Measurements from ENCODE around the gene C10orf90. TPM values are rescaled to one million over a fixed set of nuclear protein-coding genes. Genes with fewer than 3 reads are reported as not detected.

C10orf90 gene
- total and polyA plus RNA-seq, 4 donors, result 0.05 to 0.25 TPM; not detected in 2

GRCh38 chr10:126504063-126504760, 166.3 kb downstream of the C10orf90 start:
- no peaks in the 10 kb centered on the region for H3K36me3 ChIP-seq (ENCODE audit: control insufficient read depth in 4 of 4, insufficient read depth in 3 of 4, low read depth in 1 of 4, low read length in 3 of 4)
- no peaks in the 10 kb centered on the region for H3K27me3 ChIP-seq (ENCODE audit: control insufficient read depth in 4 of 4, insufficient read depth in 4 of 4, low read length in 3 of 4)
- no peak overlapping the region for H3K4me3 ChIP-seq (ENCODE audit: low read depth in 1 of 3, low read length in 3 of 3)
- WGBS, result 55% methylated on average over 23 of the region's 23 CpGs
- H3K9ac ChIP-seq (ENCODE audit: low read depth in 1 of 2, low read length in 2 of 2), result no peak overlapping the region
- DNase-seq (ENCODE audit: low spot score), result no peak
- H3K9me3 ChIP-seq (ENCODE audit: control insufficient read depth in 4 of 4, low read length in 3 of 4), result no peaks in the 10 kb centered on the region
- TF ChIP-seq RAD21 (IDR thresholded peaks at IDR 0.05) (peak; percentile 82 to 91), FOXA1 (IDR thresholded peaks at IDR 0.05) (no peak), CTCF (IDR thresholded peaks at IDR 0.05; ENCODE audit: low read depth, low read length, missing input control) (peak; percentile 71), ZBTB33 (IDR thresholded peaks at IDR 0.05) (no peak)
- no peak overlapping the region for H3K27ac ChIP-seq (ENCODE audit: low read depth in 1 of 2, low read length in 2 of 2)
- H3K4me1 ChIP-seq (ENCODE audit: control insufficient read depth in 4 of 4, insufficient read depth in 4 of 4, low read length in 3 of 4), result no peaks in the 10 kb centered on the region

DNA sequence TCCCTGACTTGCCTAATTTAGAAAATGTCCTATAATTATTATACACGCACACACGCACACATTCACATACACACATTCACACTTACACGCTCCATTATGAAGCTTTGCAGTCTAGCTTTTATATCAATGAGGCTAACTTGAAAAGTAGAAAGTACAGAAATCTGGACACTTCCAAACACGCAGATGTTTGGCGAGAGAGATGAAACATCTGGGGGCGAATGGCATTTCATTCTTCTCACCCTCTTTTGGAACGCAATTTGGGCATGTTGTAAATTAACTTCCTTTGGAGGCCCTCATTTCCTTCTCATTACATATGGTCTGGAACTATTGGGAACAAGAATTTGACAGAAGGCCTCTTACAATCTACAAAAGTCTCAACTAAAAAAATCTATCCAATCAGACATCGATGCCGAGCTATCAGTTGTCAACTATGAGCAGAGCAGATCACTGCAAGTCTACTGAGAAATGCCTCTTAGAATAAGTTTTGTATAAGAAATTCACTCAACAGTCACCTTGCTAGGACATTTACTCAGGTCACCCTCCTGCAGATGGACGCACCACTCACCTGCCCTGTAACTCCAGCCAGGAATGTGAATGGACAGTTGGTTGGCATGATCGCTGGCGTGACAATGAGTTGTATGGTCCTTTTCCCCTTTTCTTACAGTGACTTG, 167.0 kb downstream of the C10orf90 start:
- Histone ChIP-seq H3K36me3 (ENCODE audit: control insufficient read depth in 4 of 4, insufficient read depth in 3 of 4, low read depth in 1 of 4, low read length in 3 of 4) (no peaks in the 10 kb centered on the region), H3K27ac (ENCODE audit: low read depth in 1 of 2, low read length in 2 of 2) (no peak overlapping the region), H3K9ac (ENCODE audit: low read depth in 1 of 2, low read length in 2 of 2) (no peak overlapping the region), H3K27me3 (ENCODE audit: control insufficient read depth in 4 of 4, insufficient read depth in 4 of 4, low read length in 3 of 4) (no peaks in the 10 kb centered on the region), H3K9me3 (ENCODE audit: control insufficient read depth in 4 of 4, low read length in 3 of 4) (no peaks in the 10 kb centered on the region), H3K4me3 (ENCODE audit: low read depth in 1 of 3, low read length in 3 of 3) (no peak overlapping the region), H3K4me1 (ENCODE audit: control insufficient read depth in 4 of 4, insufficient read depth in 4 of 4, low read length in 3 of 4) (no peaks in the 10 kb centered on the region)
- DNase-seq (ENCODE audit: low spot score), result no peak
- WGBS, result 88% methylated on average over 12 of the region's 12 CpGs
- TF ChIP-seq FOXA1 (IDR thresholded peaks at IDR 0.05) (no peak), GABPA (IDR thresholded peaks at IDR 0.05 in 1 of 2, conservative IDR thresholded peaks at IDR 0.05 in 1 of 2) (no peak), SP1 (IDR thresholded peaks at IDR 0.05) (no peak)

DNA sequence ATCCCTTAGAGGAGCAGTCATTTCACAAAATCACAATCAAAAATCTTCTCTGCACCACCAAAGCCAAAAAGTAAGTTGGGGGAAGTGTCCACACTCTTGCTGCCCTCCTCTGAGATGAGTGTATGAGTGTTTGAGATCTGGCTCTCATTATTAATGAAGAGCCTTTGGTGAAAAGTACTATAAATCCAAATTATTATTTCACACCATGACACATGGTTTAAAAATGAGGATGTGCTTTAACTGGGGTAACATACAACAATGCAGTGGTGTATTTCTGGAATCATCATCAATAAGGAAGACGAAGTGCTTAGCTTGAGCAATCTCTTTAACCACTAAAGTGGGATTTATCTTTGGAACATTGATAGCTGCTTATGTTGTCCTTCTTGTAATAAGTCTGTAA, 168.1 kb downstream of the C10orf90 start:
- Histone ChIP-seq H3K36me3 (ENCODE audit: control insufficient read depth in 4 of 4, insufficient read depth in 3 of 4, low read depth in 1 of 4, low read length in 3 of 4) (no peaks in the 10 kb centered on the region), H3K27me3 (ENCODE audit: control insufficient read depth in 4 of 4, insufficient read depth in 4 of 4, low read length in 3 of 4) (no peaks in the 10 kb centered on the region), H3K4me1 (ENCODE audit: control insufficient read depth in 4 of 4, insufficient read depth in 4 of 4, low read length in 3 of 4) (no peaks in the 10 kb centered on the region), H3K4me3 (ENCODE audit: low read depth in 1 of 3, low read length in 3 of 3) (no peak overlapping the region), H3K27ac (ENCODE audit: low read depth in 1 of 2, low read length in 2 of 2) (no peak overlapping the region), H3K9ac (ENCODE audit: low read depth in 1 of 2, low read length in 2 of 2) (no peak overlapping the region), H3K9me3 (ENCODE audit: control insufficient read depth in 4 of 4, low read length in 3 of 4) (no peaks in the 10 kb centered on the region)
- no peak for DNase-seq (ENCODE audit: low spot score)
- TF ChIP-seq, protein P1, sequence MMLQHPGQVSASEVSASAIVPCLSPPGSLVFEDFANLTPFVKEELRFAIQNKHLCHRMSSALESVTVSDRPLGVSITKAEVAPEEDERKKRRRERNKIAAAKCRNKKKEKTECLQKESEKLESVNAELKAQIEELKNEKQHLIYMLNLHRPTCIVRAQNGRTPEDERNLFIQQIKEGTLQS (IDR thresholded peaks at IDR 0.05), result no peak
- no peak for TF ChIP-seq CTCF (IDR thresholded peaks at IDR 0.05; ENCODE audit: low read depth, low read length, missing input control)
- no peak for TF ChIP-seq SP1 (IDR thresholded peaks at IDR 0.05)
- no peak for TF ChIP-seq HNF4G (IDR thresholded peaks at IDR 0.05)
- no peak for TF ChIP-seq GABPA (IDR thresholded peaks at IDR 0.05 in 1 of 2, conservative IDR thresholded peaks at IDR 0.05 in 1 of 2)
- TF ChIP-seq NR2F2 (IDR thresholded peaks at IDR 0.05), result no peak
- no peak for TF ChIP-seq MAX (IDR thresholded peaks at IDR 0.05)
- no peak for TF ChIP-seq HNF4A (conservative IDR thresholded peaks at IDR 0.05)
- TF ChIP-seq YY1 (IDR thresholded peaks at IDR 0.05), result no peak
- TF ChIP-seq REST (IDR thresholded peaks at IDR 0.05), result no peak
- TF ChIP-seq EGR1 (IDR thresholded peaks at IDR 0.05; ENCODE audit: low read depth in 2 of 2), result no peak
- no peak for TF ChIP-seq RAD21 (IDR thresholded peaks at IDR 0.05)
- no peak for TF ChIP-seq FOXA1 (IDR thresholded peaks at IDR 0.05)
- WGBS, result 83% methylated on average over 1 of the region's 1 CpG

Measured in liver (tissue), 9 donors.